H9 (cell line): ENCODE measurements around the gene NODAL. TPM values are rescaled to one million over a fixed set of nuclear protein-coding genes. Genes with fewer than 3 reads are reported as not detected.

Experiments
- DNase-seq: peaks from one replicate; pipeline ENCODE4 v3.0.0-alpha.2; 2017
- H2AFZ ChIP-seq: one replicate; pipeline ENCODE4 v1.6.1; 2013; ENCODE audit warnings: mild to moderate bottlenecking, low read length, control low read depth, moderate library complexity
- H2AK5ac ChIP-seq: 2 replicates; pipeline ENCODE4 v1.6.1; 2013; ENCODE audit warnings: low read length, control low read depth, mixed read lengths; ENCODE audit not compliant: insufficient read length
- H2BK120ac ChIP-seq: one replicate; pipeline ENCODE4 v1.6.1; 2013; ENCODE audit warnings: low read depth, mild to moderate bottlenecking, low read length, control low read depth, inconsistent platforms; ENCODE audit not compliant: poor library complexity, severe bottlenecking
- H2BK12ac ChIP-seq: 2 replicates; pipeline ENCODE4 v1.6.1; 2013; ENCODE audit warnings: low read length, control low read depth, mixed read lengths, low read depth; ENCODE audit not compliant: insufficient read length
- H2BK15ac ChIP-seq: 2 replicates; pipeline ENCODE4 v1.6.1; 2013; ENCODE audit warnings: low read depth, low read length, control low read depth
- H2BK20ac ChIP-seq: one replicate; pipeline ENCODE4 v1.6.1; 2013; ENCODE audit warnings: low read depth, mild to moderate bottlenecking, low read length, control low read depth, inconsistent platforms; ENCODE audit not compliant: poor library complexity, severe bottlenecking
- H2BK5ac ChIP-seq: 2 replicates; pipeline ENCODE4 v1.6.1; 2013; ENCODE audit warnings: low read length, control low read depth, mixed read lengths; ENCODE audit not compliant: insufficient read length
- H3K14ac ChIP-seq: 2 replicates; pipeline ENCODE4 v1.6.1; 2013; ENCODE audit warnings: low read length, control low read depth; ENCODE audit not compliant: insufficient read depth
- H3K18ac ChIP-seq: 2 replicates; pipeline ENCODE4 v1.6.1; 2013; ENCODE audit warnings: low read depth, mild to moderate bottlenecking, mixed read lengths, low read length, control low read depth; ENCODE audit not compliant: insufficient read length
- H3K23ac ChIP-seq: 2 replicates; pipeline ENCODE4 v1.6.1; 2013; ENCODE audit warnings: low read length, control low read depth, mixed read lengths, low read depth; ENCODE audit not compliant: insufficient read length
- H3K23me2 ChIP-seq: 2 replicates; pipeline ENCODE4 v1.6.1; 2013; ENCODE audit warnings: low read depth, mild to moderate bottlenecking, mixed read lengths, low read length, control low read depth; ENCODE audit not compliant: insufficient read length, poor library complexity, severe bottlenecking
- H3K27ac ChIP-seq: 2 replicates; pipeline ENCODE4 v1.5.1; 2013; ENCODE audit warnings: low read length, control low read depth, mixed read lengths, low read depth; ENCODE audit not compliant: insufficient read length
- H3K27me3 ChIP-seq: 2 replicates; pipeline ENCODE4 v1.6.1; 2013; ENCODE audit warnings: low read length, control low read depth, inconsistent platforms; ENCODE audit not compliant: insufficient read depth
- H3K4ac ChIP-seq: 2 replicates; pipeline ENCODE4 v1.6.1; 2013; ENCODE audit warnings: low read depth, mild to moderate bottlenecking, control low read depth, inconsistent platforms, low read length, moderate library complexity
- H3K4me1 ChIP-seq: 2 replicates; pipeline ENCODE4 v1.6.1; 2013; ENCODE audit warnings: low read length, control low read depth, inconsistent platforms; ENCODE audit not compliant: insufficient read depth
- H3K4me2 ChIP-seq: 2 replicates; pipeline ENCODE4 v1.6.1; 2013; ENCODE audit warnings: low read length, control low read depth, mixed read lengths; ENCODE audit not compliant: insufficient read length, insufficient read depth
- H3K56ac ChIP-seq: 2 replicates; pipeline ENCODE4 v1.6.1; 2013; ENCODE audit warnings: low read depth, mild to moderate bottlenecking, mixed read lengths, low read length, control low read depth; ENCODE audit not compliant: insufficient read length
- H3K79me1 ChIP-seq: 2 replicates; pipeline ENCODE4 v1.6.1; 2013; ENCODE audit warnings: low read depth, mild to moderate bottlenecking, moderate library complexity, low read length, control low read depth, inconsistent platforms; ENCODE audit not compliant: insufficient read depth, poor library complexity, severe bottlenecking
- H3K79me2 ChIP-seq: 2 replicates; pipeline ENCODE4 v1.6.1; 2013; ENCODE audit warnings: low read length, control low read depth, inconsistent platforms; ENCODE audit not compliant: insufficient read depth
- H3K9ac ChIP-seq: 2 replicates; pipeline ENCODE4 v1.6.1; 2013; ENCODE audit warnings: low read length, control low read depth, mixed read lengths; ENCODE audit not compliant: insufficient read length; ENCODE audit errors: extremely low read depth
- H3K9me3 ChIP-seq: one replicate; pipeline ENCODE4 v1.6.1; 2013; ENCODE audit warnings: low read depth, low read length, inconsistent platforms; ENCODE audit not compliant: control insufficient read depth
- H3T11ph ChIP-seq: one replicate; pipeline ENCODE4 v1.6.1; 2013; ENCODE audit warnings: mild to moderate bottlenecking, low read length, control low read depth, inconsistent platforms
- H4K20me1 ChIP-seq: one replicate; pipeline ENCODE4 v1.6.1; 2013; ENCODE audit not compliant: control insufficient read depth, insufficient read length, insufficient read depth
- H4K5ac ChIP-seq: 2 replicates; pipeline ENCODE4 v1.6.1; 2013; ENCODE audit warnings: low read depth, mild to moderate bottlenecking, mixed read lengths, low read length, control low read depth; ENCODE audit not compliant: insufficient read length
- H4K8ac ChIP-seq: replicated peaks from 2 replicates; pipeline ENCODE4 v1.6.1; 2013; ENCODE audit warnings: low read length, control low read depth, mixed read lengths, low read depth; ENCODE audit not compliant: insufficient read length
- H4K91ac ChIP-seq: 2 replicates; pipeline ENCODE4 v1.6.1; 2013; ENCODE audit warnings: low read depth, mild to moderate bottlenecking, moderate library complexity, mixed read lengths, low read length, control low read depth; ENCODE audit not compliant: insufficient read length
- H3K27ac Mint-ChIP-seq, 3 experiments: 2 replicates in 2 of 3; 3 replicates in 1 of 3; pipeline ENCODE4 v1.8.0; 2020 to 2021; ENCODE audit warnings: mixed read lengths in 3 of 3, mild to moderate bottlenecking in 1 of 3, moderate library complexity in 1 of 3
- H3K27me3 Mint-ChIP-seq: 2 replicates; pipeline ENCODE4 v1.8.0; 2021; ENCODE audit warnings: low read depth, mild to moderate bottlenecking, moderate library complexity, mixed read lengths
- H3K36me3 Mint-ChIP-seq, 3 experiments: 2 replicates in 2 of 3; 3 replicates in 1 of 3; pipeline ENCODE4 v1.8.0; 2020 to 2021; ENCODE audit warnings: low read depth in 3 of 3, mixed read lengths in 3 of 3; ENCODE audit not compliant: insufficient read depth in 1 of 3
- H3K4me1 Mint-ChIP-seq, 2 experiments: 2 replicates each; pipeline ENCODE4 v1.8.0; 2020; ENCODE audit warnings: mixed read lengths in 2 of 2
- H3K4me3 Mint-ChIP-seq, 2 experiments: 2 replicates in 1 of 2; 3 replicates in 1 of 2; pipeline ENCODE4 v1.8.0; 2020 to 2021; ENCODE audit warnings: mild to moderate bottlenecking in 2 of 2, mixed read lengths in 2 of 2, moderate library complexity in 1 of 2
- H3K9me3 Mint-ChIP-seq, 2 experiments: 2 replicates in 1 of 2; 3 replicates in 1 of 2; pipeline ENCODE4 v1.8.0; 2020; ENCODE audit warnings: mild to moderate bottlenecking in 2 of 2, mixed read lengths in 2 of 2, moderate library complexity in 1 of 2
- CTCF ChIP-seq: fragments of 200-600 bp; sonication (generic); conservative IDR thresholded peaks from 3 replicates; pipeline ENCODE4 v1.8.0; 2021; ENCODE audit warnings: antibody characterized with exemption, mild to moderate bottlenecking
- WGBS: extraction: QIAGEN DNeasy Blood & Tissue Kit; methylation state at CpG from one replicate; pipeline ENCODE4 v1.1.7; 2013; ENCODE audit warnings: missing lambda C conversion rate, low lambda C conversion rate, mixed read lengths; ENCODE audit not compliant: insufficient read length; ENCODE audit errors: extremely low coverage; 5-methylcytosine and 5-hydroxymethylcytosine counted together
- total RNA-seq: library from RNA; stranded (reverse); gene quantifications from 2 replicates; pipeline ENCODE4 v1.2.1, GENCODE V29; 2021

The NODAL gene
- total RNA-seq, 1 experiment from 2014 or later = 80.7 TPM

- no peak overlapping the region for H4K8ac ChIP-seq
- no peak overlapping the region for H3K14ac ChIP-seq
- no peaks in the 10 kb centered on the region for H3K79me2 ChIP-seq
- H3K4me1 ChIP-seq = no peaks in the 10 kb centered on the region
- no peaks in the 10 kb centered on the region for H3K9me3 ChIP-seq
- DNase-seq = no peak
- H3K27ac ChIP-seq = no peak overlapping the region
- no peak overlapping the region for H2BK5ac ChIP-seq
- no peaks in the 10 kb centered on the region for H3K23me2 ChIP-seq
- no peak overlapping the region for H4K5ac ChIP-seq
- no peak overlapping the region for H2AFZ ChIP-seq
- Mint-ChIP-seq H3K4me1 (peaks cover 4 to 5% of the 10 kb centered on the region in 2 experiments), H3K36me3 (no peaks in the 10 kb centered on the region), H3K4me3 (no peak overlapping the region), H3K27me3 (peaks cover 4% of the 10 kb centered on the region), H3K27ac (no peak overlapping the region), H3K9me3 (no peaks in the 10 kb centered on the region; a peak in 1 of 5 replicates)
- H2AK5ac ChIP-seq = no peak overlapping the region
- no peak overlapping the region for H2BK20ac ChIP-seq
- H3T11ph ChIP-seq = no peak overlapping the region
- no peak overlapping the region for H3K9ac ChIP-seq
- H4K20me1 ChIP-seq = no peaks in the 10 kb centered on the region
- H3K23ac ChIP-seq = no peak overlapping the region
- no peak overlapping the region for H3K56ac ChIP-seq
- H3K27me3 ChIP-seq = no peaks in the 10 kb centered on the region
- no peak for TF ChIP-seq CTCF
- H2BK15ac ChIP-seq = no peak overlapping the region
- no peak overlapping the region for H3K4ac ChIP-seq
- no peaks in the 10 kb centered on the region for H3K79me1 ChIP-seq
- H3K4me2 ChIP-seq = no peak overlapping the region
- H2BK12ac ChIP-seq = no peak overlapping the region
- H3K18ac ChIP-seq = no peak overlapping the region
- H4K91ac ChIP-seq = no peak overlapping the region
- no CpG with 5 or more reads among the region's 3 CpGs for WGBS
- no peak overlapping the region for H2BK120ac ChIP-seq
These were observed 42.3 kb downstream of the NODAL start for GRCh38 chr10:70399177-70399576.
